ENCODE results near the gene MAGEA9B. TPM values are rescaled to one million over a fixed set of nuclear protein-coding genes. Genes with fewer than 3 reads are reported as not detected.

Gene MAGEA9B
- total and polyA plus RNA-seq, 2 of the 4 experiments (the other 2 are of a cell fraction), result not detected

GRCh38 chrX:149610511-149610910 lies 23.3 kb upstream of the MAGEA9B start:
- H3K4me1 ChIP-seq (ENCODE audit: control insufficient read depth, insufficient read depth, low read length), result peaks cover 4% of the 10 kb centered on the region; the same call in 1 of the 2 replicates
- ChIA-PET POLR2A (ENCODE audit: unreplicated experiment) (no interaction called here), CTCF (interaction anchor here (0.7 kb wide), 1 partner anchor 725 kb away, joined by 3 read pairs; no protein-coding TSS in a partner anchor)
- H3K4me3 ChIP-seq (ENCODE audit: insufficient read depth, low read depth, low read length), result no peak overlapping the region
- H3K4ac ChIP-seq (ENCODE audit: low read depth, low read length), result no peak overlapping the region
- H2AK9ac ChIP-seq (replicated peaks; ENCODE audit: low read depth, low read length, poor library complexity), result no peak overlapping the region
- no peak overlapping the region for H3K9ac ChIP-seq (ENCODE audit: low read depth, low read length)
- H4K5ac ChIP-seq (ENCODE audit: low read depth, low read length), result no peak overlapping the region
- H3K56ac ChIP-seq (ENCODE audit: extremely low read depth, insufficient read depth, low read length), result no peak overlapping the region
- no peak overlapping the region for H3K14ac ChIP-seq (replicated peaks; ENCODE audit: low read depth, low read length)
- no peak overlapping the region for H4K8ac ChIP-seq (ENCODE audit: low read depth in 2 of 2, low read length in 2 of 2)
- H2BK20ac ChIP-seq (ENCODE audit: low read depth, low read length), result no peak overlapping the region
- peaks cover 4% of the 10 kb centered on the region for H4K20me1 ChIP-seq (ENCODE audit: insufficient read depth, low read length)
- dilution Hi-C loops (cut with HindIII; ENCODE audit: low sequenced_read_pairs, unreplicated experiment) (no loop called here), in situ Hi-C loops (cut with MboI; ENCODE audit: low sequenced_read_pairs) (no loop called here), intact Hi-C loops (cut with micrococcal nuclease) (no loop called here)
- H3K27ac ChIP-seq (ENCODE audit: insufficient read depth, low read length), result no peak overlapping the region
- H3K9me3 ChIP-seq (ENCODE audit: control insufficient read depth, insufficient read depth, low read length), result no peaks in the 10 kb centered on the region
- no TSS peak for BruUV-seq (replicated peaks)
- H4K91ac ChIP-seq (ENCODE audit: insufficient read depth, low read depth, low read length), result no peak overlapping the region
- TF ChIP-seq MAZ (IDR thresholded peaks at IDR 0.05; ENCODE audit: borderline replicate concordance, low read depth, low read length), result no peak
- TF ChIP-seq FOS (IDR thresholded peaks at IDR 0.05; ENCODE audit: low read depth, low read length), result no peak
- no peak for TF ChIP-seq MAFK (IDR thresholded peaks at IDR 0.05; ENCODE audit: low read depth, low read length)
- TF ChIP-seq RCOR1 (IDR thresholded peaks at IDR 0.05; ENCODE audit: insufficient replicate concordance, low read length), result no peak
- no peak for TF ChIP-seq BHLHE40 (IDR thresholded peaks at IDR 0.05; ENCODE audit: low read depth, low read length)
- TF ChIP-seq, protein P1, sequence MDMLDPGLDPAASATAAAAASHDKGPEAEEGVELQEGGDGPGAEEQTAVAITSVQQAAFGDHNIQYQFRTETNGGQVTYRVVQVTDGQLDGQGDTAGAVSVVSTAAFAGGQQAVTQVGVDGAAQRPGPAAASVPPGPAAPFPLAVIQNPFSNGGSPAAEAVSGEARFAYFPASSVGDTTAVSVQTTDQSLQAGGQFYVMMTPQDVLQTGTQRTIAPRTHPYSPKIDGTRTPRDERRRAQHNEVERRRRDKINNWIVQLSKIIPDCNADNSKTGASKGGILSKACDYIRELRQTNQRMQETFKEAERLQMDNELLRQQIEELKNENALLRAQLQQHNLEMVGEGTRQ (IDR thresholded peaks at IDR 0.05; ENCODE audit: low read depth, low read length), result no peak
- TF ChIP-seq POLR2A (IDR thresholded peaks at IDR 0.05; ENCODE audit: low read depth, low read length), result no peak
- TF ChIP-seq MXI1 (IDR thresholded peaks at IDR 0.05; ENCODE audit: borderline replicate concordance, low read depth, low read length), result no peak
- TF ChIP-seq CTCF (conservative IDR thresholded peaks at IDR 0.05; ENCODE audit: low read depth, low read length), result no peak
- no peak for TF ChIP-seq RAD21 (IDR thresholded peaks at IDR 0.05; ENCODE audit: low read length)
- no peak for TF ChIP-seq RFX5 (IDR thresholded peaks at IDR 0.05; ENCODE audit: low read depth, low read length)
- TF ChIP-seq CEBPB (IDR thresholded peaks at IDR 0.05; ENCODE audit: low read depth, low read length), result no peak
- no peak for TF ChIP-seq ELK1 (IDR thresholded peaks at IDR 0.05; ENCODE audit: borderline replicate concordance, low read depth, low read length)
- TF ChIP-seq NFE2L2 (IDR thresholded peaks at IDR 0.05; ENCODE audit: low read depth, low read length), result no peak
- no peak for TF ChIP-seq CHD1 (IDR thresholded peaks at IDR 0.05; ENCODE audit: low read depth, low read length)
- H3K4me2 ChIP-seq (ENCODE audit: low read depth, low read length), result no peak overlapping the region
- no peak overlapping the region for H3K23ac ChIP-seq (ENCODE audit: low read depth, low read length)
- no peak overlapping the region for H2AFZ ChIP-seq (replicated peaks; ENCODE audit: low read length, poor library complexity)
- H2AK5ac ChIP-seq (ENCODE audit: low read depth, low read length), result no peak overlapping the region
- H3K9me1 ChIP-seq (ENCODE audit: insufficient read depth, low read length), result no peaks in the 10 kb centered on the region; the same call in 1 of the 2 replicates
- H3K18ac ChIP-seq (ENCODE audit: low read depth, low read length), result no peak overlapping the region
- no peak overlapping the region for H2BK15ac ChIP-seq (ENCODE audit: low read depth, low read length)
- ATAC-seq (ENCODE audit: low read depth) (no peak), DNase-seq (no peak)
- H2BK5ac ChIP-seq (ENCODE audit: low read depth, low read length, poor library complexity, severe bottlenecking), result no peak overlapping the region
- H3K27me3 ChIP-seq (ENCODE audit: control insufficient read depth, insufficient read depth, low read length), result no peaks in the 10 kb centered on the region
- no peak overlapping the region for H2BK120ac ChIP-seq (ENCODE audit: low read depth, low read length)
- peaks cover 0 to 5% of the 10 kb centered on the region in 2 experiments; a peak in 1 of 4 replicates for H3K79me1 ChIP-seq (ENCODE audit: low read depth in 1 of 2, low read length in 2 of 2)
- no CpG with 5 or more reads among the region's 5 CpGs for WGBS, 2 experiments (ENCODE audit: extremely low coverage in 2 of 2, insufficient read length in 1 of 2)
- H3K36me3 ChIP-seq (ENCODE audit: control insufficient read depth, insufficient read depth, low read length), result no peaks in the 10 kb centered on the region
